Measurements from ENCODE around the gene CCDC68. TPM values are rescaled to one million over a fixed set of nuclear protein-coding genes. Genes with fewer than 3 reads are reported as not detected.

CCDC68 gene
- total and polyA plus RNA-seq, 2 of the 8 experiments (the other 6 are each of a cell fraction or from before 2014, with no cell fraction given) = 0.06 to 0.80 TPM

GRCh38 chr18:54883816-54884604, 75.3 kb downstream of the CCDC68 start:
- Histone ChIP-seq H2BK5ac (ENCODE audit: low read depth, low read length) (no peak overlapping the region), H3K23ac (ENCODE audit: insufficient read length) (no peak overlapping the region), H4K20me1 (replicated peaks in 1 of 2; ENCODE audit: control insufficient read depth in 1 of 2, insufficient read depth in 2 of 2, low read length in 2 of 2) (no peaks in the 10 kb centered on the region), H3K79me2 (ENCODE audit: control insufficient read depth in 1 of 2, insufficient read depth in 2 of 2, low read length in 2 of 2) (no peaks in the 10 kb centered on the region), H3K4me1 (replicated peaks in 1 of 4; ENCODE audit: control insufficient read depth in 3 of 4, insufficient read depth in 4 of 4, low read length in 3 of 4) (no peaks in the 10 kb centered on the region), H3K9me3 (ENCODE audit: insufficient read depth in 2 of 2, low read depth in 1 of 2, low read length in 1 of 2) (no peaks in the 10 kb centered on the region), H3K4me2 (ENCODE audit: insufficient read depth in 1 of 2, low read depth in 2 of 2, low read length in 2 of 2) (no peak overlapping the region), H2BK12ac (ENCODE audit: low read depth, low read length) (no peak overlapping the region), H2AFZ (ENCODE audit: low read length) (no peak overlapping the region), H3K27me3 (replicated peaks in 1 of 4; ENCODE audit: control insufficient read depth in 3 of 4, extremely low read depth in 1 of 4, insufficient read depth in 3 of 4, low read length in 3 of 4) (peaks cover 0 to 3% (median 2%) of the 10 kb centered on the region in 4 experiments; a peak in 2 of 7 replicates), H4K91ac (replicated peaks; ENCODE audit: insufficient read length, low read length) (no peak overlapping the region), H3K4me3 (ENCODE audit: extremely low read depth in 1 of 4, insufficient read depth in 2 of 4, low read depth in 3 of 4, low read length in 4 of 4) (no peak overlapping the region), H2BK20ac (ENCODE audit: low read length) (no peak overlapping the region), H3K79me1 (ENCODE audit: low read depth, low read length) (no peaks in the 10 kb centered on the region), H3K27ac (ENCODE audit: low read depth, low read length) (no peak overlapping the region), H2AK5ac (ENCODE audit: low read depth, low read length) (no peak overlapping the region), H3K56ac (replicated peaks; ENCODE audit: insufficient read length, low read depth, low read length) (no peak overlapping the region), H2BK120ac (replicated peaks; ENCODE audit: low read depth, low read length) (no peak overlapping the region), H3K4ac (replicated peaks; ENCODE audit: insufficient read length, low read depth, low read length) (no peak overlapping the region), H3K14ac (ENCODE audit: insufficient read length) (no peak overlapping the region), H4K5ac (ENCODE audit: insufficient read length, low read depth, low read length) (no peak overlapping the region), H3K18ac (ENCODE audit: extremely low read depth, low read length) (no peak overlapping the region), H3K9ac (replicated peaks in 1 of 4; ENCODE audit: extremely low read depth in 1 of 4, low read depth in 3 of 4, low read length in 3 of 4) (no peak overlapping the region), H4K8ac (ENCODE audit: extremely low read depth, insufficient read depth, low read length) (no peak overlapping the region), H3K23me2 (ENCODE audit: low read depth, low read length) (no peaks in the 10 kb centered on the region), H3K36me3 (ENCODE audit: control insufficient read depth in 2 of 4, insufficient read depth in 4 of 4, low read length in 3 of 4) (no peaks in the 10 kb centered on the region), H2BK15ac (ENCODE audit: low read length) (no peak overlapping the region)
- 88% methylated on average over 6 of the region's 6 CpGs; no CpG with 5 or more reads in 1 of the 2 experiments for WGBS, 2 experiments (ENCODE audit: extremely low coverage in 1 of 2, insufficient coverage in 1 of 2, insufficient read length in 1 of 2, insufficient replicate concordance in 2 of 2, low coverage in 1 of 2, low lambda C conversion rate in 2 of 2, missing lambda C conversion rate in 1 of 2)
- FAIRE-seq (no peak), DNase-seq (ENCODE audit: low read depth in 1 of 2, low spot score in 2 of 2) (no peak)
- ChIA-PET POLR2A (ENCODE audit: partially characterized antibody) (interaction anchor here (1.1 kb wide), 1 partner anchor 15 kb away, joined by 3 read pairs; no protein-coding TSS in a partner anchor), CTCF (ENCODE audit: partially characterized antibody) (no interaction called here)
- TF ChIP-seq USF2 (IDR thresholded peaks at IDR 0.05; ENCODE audit: low read length) (no peak), CEBPB (IDR thresholded peaks at IDR 0.05; ENCODE audit: low read depth, low read length) (no peak), SIN3A (conservative IDR thresholded peaks at IDR 0.05 in 1 of 2, IDR thresholded peaks at IDR 0.05 in 1 of 2; ENCODE audit: low read depth in 1 of 2, low read length in 2 of 2) (no peak), SIRT6 (IDR thresholded peaks at IDR 0.05; ENCODE audit: low read length) (no peak), GTF2F1 (IDR thresholded peaks at IDR 0.05; ENCODE audit: borderline replicate concordance, low read depth, low read length) (no peak), CTCF (IDR thresholded peaks at IDR 0.05; ENCODE audit: control extremely low read depth in 1 of 3, insufficient read depth in 1 of 3, low read depth in 1 of 3, low read length in 3 of 3) (no peak)

Measured in H1 (cell line).